Activated naive CD4-positive, alpha-beta T cell treated with Interleukin-2 at 50 U/mL for 16 hours (primary cell): Measurements from ENCODE around the gene REEP3.
A peak's percentile ranks its signal among the peaks of the same experiment; 100 is the strongest.

Source experiments
- DNase-seq: peaks from one replicate; pipeline ENCODE4 v3.0.0-alpha.2; 2020

The REEP3 gene

GRCh38 chr10:63591600-63592379 lies 70.6 kb downstream of the REEP3 start:
- DNase-seq: no peak

GRCh38 chr10:63593576-63593975 lies 72.4 kb downstream of the REEP3 start:
- DNase-seq: no peak

- no peak for DNase-seq
Measured at GRCh38 chr10:63595072-63595471, 73.9 kb downstream of the REEP3 start.

GRCh38 chr10:63596924-63597323 lies 75.7 kb downstream of the REEP3 start:
- no peak for DNase-seq

- no peak for DNase-seq
Measured at GRCh38 chr10:63600540-63600939, 79.3 kb downstream of the REEP3 start.

GRCh38 chr10:63603709-63604445 lies 82.7 kb downstream of the REEP3 start:
- DNase-seq: no peak

GRCh38 chr10:63605197-63605967 lies 84.2 kb downstream of the REEP3 start:
- no peak for DNase-seq

- no peak for DNase-seq
Measured at GRCh38 chr10:63608511-63608910, 87.3 kb downstream of the REEP3 start.

GRCh38 chr10:63611078-63611477 lies 89.9 kb downstream of the REEP3 start:
- DNase-seq: no peak

- no peak for DNase-seq
Measured at GRCh38 chr10:63614371-63614891, 93.2 kb downstream of the REEP3 start.

GRCh38 chr10:63618552-63618951 lies 97.4 kb downstream of the REEP3 start:
- no peak for DNase-seq

- DNase-seq: no peak
Measured at GRCh38 chr10:63619426-63619825, 98.2 kb downstream of the REEP3 start.

GRCh38 chr10:63622097-63622496 lies 100.9 kb downstream of the REEP3 start:
- no peak for DNase-seq

- no peak for DNase-seq
Measured at GRCh38 chr10:63624701-63625100, 103.5 kb downstream of the REEP3 start.

- DNase-seq: no peak
Measured at GRCh38 chr10:63627396-63627795, 106.2 kb downstream of the REEP3 start.

- DNase-seq: no peak
Measured at GRCh38 chr10:63627881-63628296, 106.7 kb downstream of the REEP3 start.

- no peak for DNase-seq
Measured at GRCh38 chr10:63628526-63629362, 107.5 kb downstream of the REEP3 start.

- DNase-seq: peak; percentile 82
Measured at GRCh38 chr10:63629363-63630084, 108.3 kb downstream of the REEP3 start.

- peak; percentile 82 for DNase-seq
Measured at GRCh38 chr10:63630085-63630930, 109.1 kb downstream of the REEP3 start.

- DNase-seq: no peak
Measured at GRCh38 chr10:63630931-63631680, 109.9 kb downstream of the REEP3 start.
